HepG2 (cell line): ENCODE results near the gene MRS2. TPM values are rescaled to one million over a fixed set of nuclear protein-coding genes. Genes with fewer than 3 reads are reported as not detected.

Experiments
- GFI1 ChIP-seq: sonication (generic); formaldehyde crosslinking; IDR thresholded peaks from 2 replicates; pipeline ENCODE4 v1.5.0; 2020; ENCODE audit warnings: missing genetic modification reagents, mild to moderate bottlenecking, borderline replicate concordance
- GPN1 ChIP-seq: sonication (generic); formaldehyde crosslinking; IDR thresholded peaks from 2 replicates; pipeline ENCODE4 v1.5.1; 2020; ENCODE audit warnings: missing genetic modification reagents, borderline replicate concordance
- RAD21 ChIP-seq: fragments of 450-650 bp; formaldehyde crosslinking; IDR thresholded peaks from 2 replicates; pipeline ENCODE4 v1.5.0; 2020; ENCODE audit warnings: mild to moderate bottlenecking
- SNAPC2 ChIP-seq: sonication (generic); formaldehyde crosslinking; IDR thresholded peaks from 2 replicates; pipeline ENCODE4 v1.8.1; 2022; ENCODE audit warnings: mild to moderate bottlenecking, missing genetic modification reagents
- TCF12 ChIP-seq, 2 experiments: fragments of 450-650 bp in 1 of 2; sonication (generic) in 1 of 2; formaldehyde crosslinking in 1 of 2; IDR thresholded peaks; 2 replicates each; pipeline versions ENCODE4 v1.6.1 to v1.8.0; 2017 to 2022; ENCODE audit warnings: antibody characterized with exemption in 1 of 2, mild to moderate bottlenecking in 1 of 2, missing genetic modification reagents in 1 of 2, moderate library complexity in 1 of 2
- THAP9 ChIP-seq: sonication (generic); formaldehyde crosslinking; IDR thresholded peaks from 2 replicates; pipeline ENCODE4; 2020; ENCODE audit warnings: missing genetic modification reagents, mild to moderate bottlenecking, borderline replicate concordance
- ZHX1 ChIP-seq: sonication (generic); formaldehyde crosslinking; IDR thresholded peaks from 2 replicates; pipeline ENCODE4 v1.8.1; 2022; ENCODE audit warnings: low read depth, mild to moderate bottlenecking, missing genetic modification reagents
- ZNF430 ChIP-seq: sonication (generic); formaldehyde crosslinking; IDR thresholded peaks from 2 replicates; pipeline ENCODE4 v1.9.0; 2021; ENCODE audit warnings: mild to moderate bottlenecking, missing genetic modification reagents
- ZNF44 ChIP-seq: sonication (generic); formaldehyde crosslinking; IDR thresholded peaks from 2 replicates; pipeline ENCODE4 v1.5.1; 2020; ENCODE audit warnings: mild to moderate bottlenecking, missing genetic modification reagents
- ZNF496 ChIP-seq: sonication (generic); formaldehyde crosslinking; IDR thresholded peaks from 2 replicates; pipeline ENCODE4 v1.8.1; 2023; ENCODE audit warnings: mild to moderate bottlenecking, moderate library complexity, missing genetic modification reagents; ENCODE audit not compliant: insufficient replicate concordance
- ZNF772 ChIP-seq: sonication (generic); formaldehyde crosslinking; IDR thresholded peaks from 2 replicates; pipeline ENCODE4 v1.5.0; 2020; ENCODE audit warnings: mild to moderate bottlenecking, missing genetic modification reagents
- ZNF773 ChIP-seq: sonication (generic); formaldehyde crosslinking; IDR thresholded peaks from 2 replicates; pipeline ENCODE4 v1.4.0; 2020; ENCODE audit warnings: missing genetic modification reagents, borderline replicate concordance
- ZNF816 ChIP-seq: sonication (generic); formaldehyde crosslinking; IDR thresholded peaks from 2 replicates; pipeline ENCODE4 v1.8.0; 2022; ENCODE audit warnings: missing genetic modification reagents, mild to moderate bottlenecking, borderline replicate concordance
- ZSCAN31 ChIP-seq: sonication (generic); formaldehyde crosslinking; IDR thresholded peaks from 2 replicates; pipeline ENCODE4 v1.5.0; 2020; ENCODE audit warnings: low read depth, mild to moderate bottlenecking, missing genetic modification reagents
- ZSCAN5A ChIP-seq: sonication (generic); formaldehyde crosslinking; IDR thresholded peaks from 2 replicates; pipeline ENCODE4 v1.8.0; 2022; ENCODE audit warnings: mild to moderate bottlenecking, missing genetic modification reagents, borderline replicate concordance
- polyA plus RNA-seq, 8 experiments: library from polyadenylated mRNA; depleted of rRNA in 3 of 8; stranded (reverse) in 7 of 8; unstranded in 1 of 8; fragments of >200 nt; fragmentation: Illumina TruSeq in 4 of 8; extraction: Trizol in 4 of 8; gene quantifications; 2 replicates each; pipeline versions ENCODE4 v1.2.1 to v1.2.3, GENCODE V29; 2011 to 2016; ENCODE audit warnings: low read depth in 4 of 8, missing spikeins in 1 of 8, mixed read lengths in 1 of 8; ENCODE audit not compliant: insufficient read depth in 1 of 8
- total RNA-seq, 5 experiments: library from RNA; depleted of rRNA; stranded (reverse); fragments of >200 nt; fragmentation: Illumina TruSeq; extraction: Trizol; gene quantifications; 2 replicates each; pipeline ENCODE4 v1.2.3, GENCODE V29; 2016; ENCODE audit warnings: low read depth in 1 of 5
- TF ChIP-seq, protein P1 (sequence below): sonication (generic); formaldehyde crosslinking; conservative IDR thresholded peaks from 2 replicates; pipeline ENCODE4 v1.4.0; 2020; ENCODE audit warnings: mild to moderate bottlenecking, missing genetic modification reagents, moderate library complexity

The MRS2 gene
- total and polyA plus RNA-seq, 2 of the 13 experiments (the other 11 are each of a cell fraction or from before 2014, with no cell fraction given) = 31.1 to 83.8 TPM

DNA sequence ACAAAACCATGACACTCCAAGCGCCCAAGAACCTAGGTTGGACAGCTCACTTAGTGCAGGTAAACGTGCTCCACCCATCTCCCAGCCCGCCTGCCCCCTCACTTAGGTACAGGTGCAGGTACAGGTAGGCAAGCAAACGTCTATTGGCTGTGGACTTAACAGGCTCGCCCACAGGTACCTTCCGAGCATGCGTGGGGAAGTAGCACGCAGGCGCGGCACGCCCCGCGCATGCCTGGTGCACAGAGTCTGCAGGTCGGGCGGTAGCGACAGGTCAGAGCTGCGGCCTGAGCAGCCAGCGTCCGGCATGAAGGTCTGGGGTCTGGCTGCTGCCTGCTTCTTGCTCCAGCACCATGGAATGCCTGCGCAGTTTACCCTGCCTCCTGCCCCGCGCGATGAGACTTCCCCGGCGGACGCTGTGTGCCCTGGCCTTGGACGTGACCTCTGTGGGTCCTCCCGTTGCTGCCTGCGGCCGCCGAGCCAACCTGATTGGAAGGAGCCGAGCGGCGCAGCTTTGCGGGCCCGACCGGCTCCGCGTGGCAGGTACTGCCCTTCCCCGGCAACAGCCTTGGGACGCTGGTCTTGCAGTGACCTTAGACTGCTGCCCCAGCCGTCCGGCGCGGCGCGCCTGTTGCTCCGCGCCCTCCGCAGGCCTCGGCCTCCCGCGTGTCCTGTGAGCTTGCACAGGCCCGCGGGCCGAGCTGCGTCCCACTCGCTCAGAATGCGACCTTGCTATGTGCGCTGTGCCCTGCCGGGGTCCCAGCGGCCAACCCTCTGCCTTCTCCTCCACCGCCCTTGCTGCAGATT, at the start of gene MRS2 (continued):
- TF ChIP-seq ZHX1 (peak; percentile 86; the same call in 1 of the 2 replicates), ZNF772 (CRISPR knock-in tag) (peak; percentile 99), SNAPC2 (CRISPR knock-in tag) (peak; percentile 94), GPN1 (CRISPR knock-in tag) (no peak; the same call in none of the 2 replicates), ZSCAN5A (CRISPR knock-in tag) (peak; percentile 95), ZNF816 (CRISPR knock-in tag) (0 out of 2 replicates have a peak, but pooled peaks have one; percentile 16), TCF12 (IDR thresholded peaks at IDR 0.05) (no peak), TCF12 (CRISPR knock-in tag; IDR thresholded peaks at IDR 0.05) (no peak; the same call in 1 of the 2 replicates), ZNF496 (no peak), ZSCAN31 (peak; percentile 100), GFI1 (CRISPR knock-in tag) (peak; percentile 84; the same call in 1 of the 2 replicates), THAP9 (CRISPR knock-in tag) (peak; percentile 92), ZNF44 (CRISPR knock-in tag) (peak; percentile 85), RAD21 (CRISPR knock-in tag) (peak; percentile 68), ZNF430 (peak; percentile 95), ZNF773 (peak; percentile 93; the same call in 1 of the 2 replicates)
- TF ChIP-seq, protein P1, sequence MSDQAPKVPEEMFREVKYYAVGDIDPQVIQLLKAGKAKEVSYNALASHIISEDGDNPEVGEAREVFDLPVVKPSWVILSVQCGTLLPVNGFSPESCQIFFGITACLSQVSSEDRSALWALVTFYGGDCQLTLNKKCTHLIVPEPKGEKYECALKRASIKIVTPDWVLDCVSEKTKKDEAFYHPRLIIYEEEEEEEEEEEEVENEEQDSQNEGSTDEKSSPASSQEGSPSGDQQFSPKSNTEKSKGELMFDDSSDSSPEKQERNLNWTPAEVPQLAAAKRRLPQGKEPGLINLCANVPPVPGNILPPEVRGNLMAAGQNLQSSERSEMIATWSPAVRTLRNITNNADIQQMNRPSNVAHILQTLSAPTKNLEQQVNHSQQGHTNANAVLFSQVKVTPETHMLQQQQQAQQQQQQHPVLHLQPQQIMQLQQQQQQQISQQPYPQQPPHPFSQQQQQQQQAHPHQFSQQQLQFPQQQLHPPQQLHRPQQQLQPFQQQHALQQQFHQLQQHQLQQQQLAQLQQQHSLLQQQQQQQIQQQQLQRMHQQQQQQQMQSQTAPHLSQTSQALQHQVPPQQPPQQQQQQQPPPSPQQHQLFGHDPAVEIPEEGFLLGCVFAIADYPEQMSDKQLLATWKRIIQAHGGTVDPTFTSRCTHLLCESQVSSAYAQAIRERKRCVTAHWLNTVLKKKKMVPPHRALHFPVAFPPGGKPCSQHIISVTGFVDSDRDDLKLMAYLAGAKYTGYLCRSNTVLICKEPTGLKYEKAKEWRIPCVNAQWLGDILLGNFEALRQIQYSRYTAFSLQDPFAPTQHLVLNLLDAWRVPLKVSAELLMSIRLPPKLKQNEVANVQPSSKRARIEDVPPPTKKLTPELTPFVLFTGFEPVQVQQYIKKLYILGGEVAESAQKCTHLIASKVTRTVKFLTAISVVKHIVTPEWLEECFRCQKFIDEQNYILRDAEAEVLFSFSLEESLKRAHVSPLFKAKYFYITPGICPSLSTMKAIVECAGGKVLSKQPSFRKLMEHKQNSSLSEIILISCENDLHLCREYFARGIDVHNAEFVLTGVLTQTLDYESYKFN (CRISPR knock-in tag) = peak; percentile 61
